ENCODE measurements around the gene RYR2. TPM values are rescaled to one million over a fixed set of nuclear protein-coding genes. Genes with fewer than 3 reads are reported as not detected.

The RYR2 gene
- total and polyA plus RNA-seq, 2 donors (not counting 1 experiment from before 2014, with no cell fraction given): not detected

DNA sequence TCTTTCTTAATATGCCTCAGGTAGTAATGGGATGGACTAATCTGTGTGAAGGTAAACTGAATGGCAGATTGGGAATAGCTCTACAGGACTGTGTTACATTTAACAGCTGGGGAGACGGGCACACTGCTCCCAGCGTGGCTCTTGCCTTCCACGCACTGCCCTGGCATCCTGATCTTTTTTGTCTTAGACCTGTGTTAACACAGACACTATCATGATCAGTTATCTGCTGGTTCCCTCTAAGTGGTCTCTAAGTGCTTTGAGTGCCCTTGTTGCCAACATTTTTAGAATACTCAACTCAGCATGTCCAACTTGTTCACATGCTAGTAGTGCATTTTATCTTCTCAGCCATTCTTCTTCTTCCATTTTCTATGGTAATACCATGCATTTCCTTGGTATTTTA is 208.1 kb downstream of the RYR2 start:
- Histone ChIP-seq H3K9ac (ENCODE audit: low read length) (no peak overlapping the region), H3K27me3 (replicated peaks in 1 of 4; ENCODE audit: control extremely low read depth in 1 of 4, control insufficient read depth in 3 of 4, insufficient read depth in 4 of 4, low read length in 3 of 4) (no peaks in the 10 kb centered on the region), H3K36me3 (replicated peaks in 1 of 2; ENCODE audit: control extremely low read depth in 1 of 2, control insufficient read depth in 1 of 2, extremely low read depth in 1 of 2, insufficient read depth in 2 of 2, low read length in 1 of 2) (no peaks in the 10 kb centered on the region), H3K4me2 (replicated peaks; ENCODE audit: low read depth, low read length, poor library complexity, severe bottlenecking) (no peak overlapping the region), H3K4me1 (ENCODE audit: control insufficient read depth in 2 of 2, insufficient read depth in 2 of 2, low read length in 2 of 2) (no peaks in the 10 kb centered on the region), H2AFZ (ENCODE audit: insufficient read depth, low read depth, low read length, poor library complexity, severe bottlenecking) (no peak overlapping the region), H3K4me3 (ENCODE audit: control extremely low read depth in 1 of 5, extremely low read depth in 1 of 5, insufficient read depth in 1 of 5, low read depth in 2 of 5, low read length in 4 of 5) (no peak overlapping the region), H3K27ac (ENCODE audit: low read length in 2 of 2) (no peak overlapping the region), H3K79me2 (ENCODE audit: control insufficient read depth, insufficient read depth, low read length) (no peaks in the 10 kb centered on the region), H3K9me3 (ENCODE audit: control extremely low read depth in 1 of 3, control insufficient read depth in 2 of 3, insufficient read depth in 1 of 3, low read length in 2 of 3) (peaks cover 0 to 3% (median 0%) of the 10 kb centered on the region in 3 donors), H4K20me1 (ENCODE audit: control insufficient read depth, insufficient read depth, low read length, poor library complexity, severe bottlenecking) (no peaks in the 10 kb centered on the region)
- ChIA-PET CTCF (no interaction called here), POLR2A (no interaction called here)
- H3K9me3 Mint-ChIP-seq (ENCODE audit: insufficient read depth): no peaks in the 10 kb centered on the region
- no peaks in the 10 kb centered on the region for H3K4me1 Mint-ChIP-seq
- no peak for DNase-seq
- H3K4me3 Mint-ChIP-seq: no peak overlapping the region
- ATAC-seq (ENCODE audit: low read depth): no peak
- intact Hi-C loops (cut with micrococcal nuclease): no loop called here
- no peak overlapping the region for H3K27ac Mint-ChIP-seq
- 84% methylated on average over 3 of the region's 3 CpGs for WGBS (ENCODE audit: insufficient coverage)
- no peaks in the 10 kb centered on the region for H3K27me3 Mint-ChIP-seq
- TF ChIP-seq EZH2 (IDR thresholded peaks at IDR 0.05; ENCODE audit: borderline replicate concordance, insufficient read depth, low read depth, low read length, poor library complexity, severe bottlenecking): no peak

DNA sequence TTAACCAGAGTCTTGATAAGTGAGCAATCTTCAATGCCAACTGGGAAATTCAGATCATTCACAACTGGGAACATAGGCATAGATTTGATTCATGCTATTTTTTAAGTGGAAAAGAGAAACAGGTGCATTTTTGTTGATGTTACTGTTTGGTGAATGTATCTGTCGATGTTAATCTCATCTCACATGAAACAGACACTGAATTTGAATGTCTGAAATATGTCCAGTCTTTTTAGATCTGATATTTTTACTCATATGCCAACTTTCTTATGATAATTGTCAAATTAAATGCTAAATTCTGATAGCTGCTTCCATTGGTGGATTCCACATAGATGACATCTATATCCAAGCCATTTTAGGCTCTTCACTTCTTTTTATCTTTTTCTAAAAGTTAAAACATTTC is 213.1 kb downstream of the RYR2 start:
- Mint-ChIP-seq H3K4me3 (no peak overlapping the region), H3K27ac (no peak overlapping the region), H3K27me3 (peaks cover 3% of the 10 kb centered on the region), H3K9me3 (ENCODE audit: insufficient read depth) (peaks cover 2% of the 10 kb centered on the region), H3K4me1 (no peaks in the 10 kb centered on the region)
- ATAC-seq (ENCODE audit: low read depth) (no peak), DNase-seq (no peak)
- CTCF ChIA-PET: no interaction called here
- Histone ChIP-seq H3K4me2 (replicated peaks; ENCODE audit: low read depth, low read length, poor library complexity, severe bottlenecking) (no peak overlapping the region), H3K4me3 (ENCODE audit: control extremely low read depth in 1 of 5, extremely low read depth in 1 of 5, insufficient read depth in 1 of 5, low read depth in 2 of 5, low read length in 4 of 5) (no peak overlapping the region), H3K79me2 (ENCODE audit: control insufficient read depth, insufficient read depth, low read length) (no peaks in the 10 kb centered on the region), H3K27me3 (replicated peaks in 1 of 4; ENCODE audit: control extremely low read depth in 1 of 4, control insufficient read depth in 3 of 4, insufficient read depth in 4 of 4, low read length in 3 of 4) (no peaks in the 10 kb centered on the region), H4K20me1 (ENCODE audit: control insufficient read depth, insufficient read depth, low read length, poor library complexity, severe bottlenecking) (no peaks in the 10 kb centered on the region), H3K9ac (ENCODE audit: low read length) (no peak overlapping the region), H3K9me3 (ENCODE audit: control extremely low read depth in 1 of 3, control insufficient read depth in 2 of 3, insufficient read depth in 1 of 3, low read length in 2 of 3) (peaks cover 0 to 3% (median 0%) of the 10 kb centered on the region in 3 donors), H2AFZ (ENCODE audit: insufficient read depth, low read depth, low read length, poor library complexity, severe bottlenecking) (no peak overlapping the region), H3K36me3 (replicated peaks in 1 of 2; ENCODE audit: control extremely low read depth in 1 of 2, control insufficient read depth in 1 of 2, extremely low read depth in 1 of 2, insufficient read depth in 2 of 2, low read length in 1 of 2) (no peaks in the 10 kb centered on the region), H3K4me1 (ENCODE audit: control insufficient read depth in 2 of 2, insufficient read depth in 2 of 2, low read length in 2 of 2) (no peaks in the 10 kb centered on the region), H3K27ac (ENCODE audit: low read length in 2 of 2) (no peak overlapping the region)
- no peak for TF ChIP-seq EZH2 (IDR thresholded peaks at IDR 0.05; ENCODE audit: borderline replicate concordance, insufficient read depth, low read depth, low read length, poor library complexity, severe bottlenecking)
- TF ChIP-seq, protein P1, sequence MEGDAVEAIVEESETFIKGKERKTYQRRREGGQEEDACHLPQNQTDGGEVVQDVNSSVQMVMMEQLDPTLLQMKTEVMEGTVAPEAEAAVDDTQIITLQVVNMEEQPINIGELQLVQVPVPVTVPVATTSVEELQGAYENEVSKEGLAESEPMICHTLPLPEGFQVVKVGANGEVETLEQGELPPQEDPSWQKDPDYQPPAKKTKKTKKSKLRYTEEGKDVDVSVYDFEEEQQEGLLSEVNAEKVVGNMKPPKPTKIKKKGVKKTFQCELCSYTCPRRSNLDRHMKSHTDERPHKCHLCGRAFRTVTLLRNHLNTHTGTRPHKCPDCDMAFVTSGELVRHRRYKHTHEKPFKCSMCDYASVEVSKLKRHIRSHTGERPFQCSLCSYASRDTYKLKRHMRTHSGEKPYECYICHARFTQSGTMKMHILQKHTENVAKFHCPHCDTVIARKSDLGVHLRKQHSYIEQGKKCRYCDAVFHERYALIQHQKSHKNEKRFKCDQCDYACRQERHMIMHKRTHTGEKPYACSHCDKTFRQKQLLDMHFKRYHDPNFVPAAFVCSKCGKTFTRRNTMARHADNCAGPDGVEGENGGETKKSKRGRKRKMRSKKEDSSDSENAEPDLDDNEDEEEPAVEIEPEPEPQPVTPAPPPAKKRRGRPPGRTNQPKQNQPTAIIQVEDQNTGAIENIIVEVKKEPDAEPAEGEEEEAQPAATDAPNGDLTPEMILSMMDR (IDR thresholded peaks at IDR 0.05): no peak
- intact Hi-C loops (cut with micrococcal nuclease): no loop called here
- WGBS (ENCODE audit: insufficient coverage): no CpG with 5 or more reads among the region's 1 CpG
- POLR2A ChIA-PET: no interaction called here
